SU-DHL-6 (cell line): ENCODE measurements around the gene VRTN.

ENCODE experiments used
- H2AFZ ChIP-seq: fragments of 200-600 bp; sonication (generic); 2 replicates; pipeline ENCODE4 v1.6.1; 2014; ENCODE audit warnings: low read depth, mild to moderate bottlenecking, moderate library complexity, mixed read lengths, antibody characterized with exemption, low read length; ENCODE audit not compliant: severe bottlenecking
- H3F3A ChIP-seq: fragments of 200-600 bp; shearing (Covaris generic); 2 replicates; pipeline ENCODE4 v1.6.0; 2016; ENCODE audit warnings: antibody characterized with exemption, mild to moderate bottlenecking; ENCODE audit not compliant: insufficient read depth
- H3K27ac ChIP-seq: fragments of 200-600 bp; sonication (generic); 2 replicates; pipeline ENCODE4 v1.5.1; 2016; ENCODE audit warnings: low read depth, mild to moderate bottlenecking, low read length, moderate library complexity, mixed read lengths
- H3K27me3 ChIP-seq: fragments of 200-600 bp; sonication (generic), shearing (Covaris generic); 2 replicates; pipeline ENCODE4 v1.6.0; 2014; ENCODE audit warnings: mild to moderate bottlenecking, low read length
- H3K36me3 ChIP-seq: fragments of 200-600 bp; sonication (generic); 2 replicates; pipeline ENCODE4 v1.6.1; 2014; ENCODE audit warnings: mild to moderate bottlenecking, low read length, mixed read lengths
- H3K4me2 ChIP-seq: fragments of 300-600, 200-600 bp; shearing (Covaris generic), sonication (generic); 2 replicates; pipeline ENCODE4 v1.6.0; 2014; ENCODE audit warnings: low read length, low read depth, mild to moderate bottlenecking; ENCODE audit not compliant: poor library complexity, severe bottlenecking
- H3K4me3 ChIP-seq: fragments of 200-600 bp; sonication (generic); 2 replicates; pipeline ENCODE4 v1.5.1; 2014; ENCODE audit warnings: antibody characterized with exemption, low read length, mild to moderate bottlenecking, mixed read lengths; ENCODE audit not compliant: insufficient read depth, poor library complexity, severe bottlenecking
- H3K79me2 ChIP-seq: fragments of 200-600 bp; sonication (generic); 2 replicates; pipeline ENCODE4 v1.6.1; 2014; ENCODE audit warnings: mild to moderate bottlenecking, low read length, moderate library complexity; ENCODE audit not compliant: insufficient read depth
- H3K9ac ChIP-seq: fragments of 200-600 bp; sonication (generic); 2 replicates; pipeline ENCODE4 v1.7.0; 2014; ENCODE audit warnings: mild to moderate bottlenecking, low read length
- H3K9me2 ChIP-seq: fragments of 200-600 bp; sonication (generic); replicated peaks from 2 replicates; pipeline ENCODE4 v1.6.1; 2014; ENCODE audit warnings: low read length; ENCODE audit not compliant: insufficient read depth
- H3K9me3 ChIP-seq: fragments of 200-600 bp; sonication (generic); 2 replicates; pipeline ENCODE4 v1.6.1; 2014; ENCODE audit warnings: low read length, mixed read lengths; ENCODE audit not compliant: insufficient read depth
- H4K20me1 ChIP-seq: fragments of 200-600 bp; sonication (generic); 2 replicates; pipeline ENCODE4 v1.6.1; 2014; ENCODE audit warnings: low read depth, mild to moderate bottlenecking, antibody characterized with exemption, low read length, moderate library complexity, mixed read lengths
- CTCF ChIP-seq: fragments of 200-600 bp; sonication (generic); IDR thresholded peaks from one replicate; pipeline ENCODE4 v1.5.1; 2017; ENCODE audit warnings: antibody characterized with exemption, mild to moderate bottlenecking, low read length, moderate library complexity; ENCODE audit not compliant: insufficient read depth, poor library complexity, severe bottlenecking
- EZH2phosphoT487 ChIP-seq: fragments of 200-600 bp; sonication (generic), shearing (Covaris generic); conservative IDR thresholded peaks from 2 replicates; pipeline ENCODE4 v1.6.1; 2018; ENCODE audit warnings: mild to moderate bottlenecking, antibody characterized with exemption, low read length, moderate library complexity, mixed read lengths

The VRTN gene

GRCh38 chr14:74360163-74360562, 11.9 kb downstream of the VRTN start:
- Histone ChIP-seq H2AFZ (no peak overlapping the region), H3K9me2 (no peaks in the 10 kb centered on the region), H3F3A (no peaks in the 10 kb centered on the region), H3K27ac (no peak overlapping the region), H3K27me3 (no peaks in the 10 kb centered on the region), H3K4me2 (no peak overlapping the region), H4K20me1 (no peaks in the 10 kb centered on the region), H3K9ac (no peak overlapping the region), H3K79me2 (no peaks in the 10 kb centered on the region), H3K4me3 (no peak overlapping the region), H3K36me3 (no peaks in the 10 kb centered on the region), H3K9me3 (no peaks in the 10 kb centered on the region)
- TF ChIP-seq EZH2phosphoT487 (no peak), CTCF (no peak)

GRCh38 chr14:74362361-74362915, 14.2 kb downstream of the VRTN start:
- H3F3A ChIP-seq, result no peaks in the 10 kb centered on the region
- H2AFZ ChIP-seq, result no peak overlapping the region
- H3K9me3 ChIP-seq, result no peaks in the 10 kb centered on the region
- H3K9ac ChIP-seq, result no peak overlapping the region
- H3K79me2 ChIP-seq, result no peaks in the 10 kb centered on the region
- no peak overlapping the region for H3K27ac ChIP-seq
- H3K4me2 ChIP-seq, result no peak overlapping the region
- H3K36me3 ChIP-seq, result no peaks in the 10 kb centered on the region
- H3K9me2 ChIP-seq, result no peaks in the 10 kb centered on the region
- TF ChIP-seq EZH2phosphoT487, result no peak
- TF ChIP-seq CTCF, result peak; percentile 87
- H3K27me3 ChIP-seq, result no peaks in the 10 kb centered on the region
- H3K4me3 ChIP-seq, result no peak overlapping the region
- no peaks in the 10 kb centered on the region for H4K20me1 ChIP-seq

- Histone ChIP-seq H3K27me3 (no peaks in the 10 kb centered on the region), H3K4me2 (no peak overlapping the region), H3K27ac (no peak overlapping the region), H2AFZ (no peak overlapping the region), H3K4me3 (no peak overlapping the region), H3K9me3 (no peaks in the 10 kb centered on the region), H3K9ac (no peak overlapping the region), H3K36me3 (no peaks in the 10 kb centered on the region), H3K9me2 (no peaks in the 10 kb centered on the region), H3K79me2 (no peaks in the 10 kb centered on the region), H4K20me1 (no peaks in the 10 kb centered on the region), H3F3A (no peaks in the 10 kb centered on the region)
- TF ChIP-seq EZH2phosphoT487 (no peak), CTCF (no peak)
These were observed 16.1 kb downstream of the VRTN start for GRCh38 chr14:74364271-74364880.
